NCI-H345 treated with DMSO at 0.1 percent for 48 hours (cell line): ENCODE results near the gene ZFHX3.

ENCODE experiments used
- DNase-seq: peaks from one replicate; lab custom pipeline; 2025; ENCODE audit not compliant: unreplicated experiment; lab: John Stamatoyannopoulos, UW

The ZFHX3 gene

DNA sequence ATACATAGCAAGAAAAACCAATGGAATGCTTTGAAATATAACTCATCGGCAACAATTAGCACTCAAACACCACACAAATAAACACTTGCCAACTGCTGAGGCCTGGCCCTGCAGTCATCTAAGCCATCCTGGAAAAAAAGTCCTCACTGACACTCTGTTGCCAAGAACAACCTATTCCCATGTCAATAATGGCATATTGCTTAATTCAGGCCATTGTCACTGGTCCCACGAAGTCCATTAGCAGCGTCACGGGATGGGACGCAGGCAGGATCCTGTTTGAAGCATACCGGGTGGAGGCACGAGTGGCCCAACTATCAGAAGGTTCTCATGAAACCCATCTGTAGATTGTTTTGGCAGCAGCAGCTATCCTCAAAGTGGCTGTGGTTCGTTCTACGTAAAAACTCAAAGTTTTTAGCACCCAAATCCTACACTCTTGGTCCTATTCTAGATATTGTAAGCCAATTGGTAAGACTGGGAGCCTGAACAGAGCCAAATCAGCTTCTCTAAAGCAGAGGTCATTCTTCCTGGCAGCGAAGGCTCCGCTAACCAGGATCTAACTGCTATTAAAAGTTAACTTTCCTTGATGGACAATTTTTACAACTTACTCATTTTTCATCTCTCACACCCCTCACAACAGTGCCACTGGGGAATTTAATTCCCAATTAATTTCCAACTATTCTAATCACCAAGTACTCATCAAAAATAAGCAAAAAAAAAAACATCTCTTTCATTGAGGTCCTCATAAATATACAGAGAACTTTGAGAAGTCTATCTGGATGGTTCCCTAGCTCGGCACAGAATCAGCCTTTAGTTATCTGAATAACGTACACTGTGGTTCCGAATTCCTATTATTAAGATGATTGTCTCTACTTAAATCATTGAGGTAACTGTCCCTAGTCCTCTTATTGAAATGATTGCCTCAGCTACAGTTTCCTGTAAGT lies 91.5 kb downstream of the ZFHX3 start:
- no peak for DNase-seq

DNA sequence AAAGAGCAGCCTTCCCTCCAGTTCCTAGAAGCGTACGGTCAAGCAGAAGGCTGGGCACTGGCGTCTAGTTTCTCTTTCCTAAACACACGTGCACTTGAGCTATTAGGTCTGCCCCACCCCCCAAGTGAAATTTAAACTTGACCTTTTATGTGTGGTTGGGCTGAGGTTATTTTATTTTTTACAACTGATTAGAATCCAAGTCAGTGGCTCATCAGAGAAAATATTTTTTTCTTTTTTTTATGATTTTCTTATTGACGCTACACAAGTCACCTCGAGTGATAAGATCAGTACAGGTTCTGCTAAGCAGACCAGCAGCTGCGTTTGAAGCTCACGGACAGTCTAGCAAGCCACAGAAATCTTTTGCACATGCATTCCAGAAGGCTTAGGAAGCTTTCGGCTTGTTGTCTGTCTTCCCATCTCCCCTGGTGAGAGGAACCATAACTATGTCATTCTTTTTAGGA lies 95.1 kb downstream of the ZFHX3 start:
- no peak for DNase-seq

DNA sequence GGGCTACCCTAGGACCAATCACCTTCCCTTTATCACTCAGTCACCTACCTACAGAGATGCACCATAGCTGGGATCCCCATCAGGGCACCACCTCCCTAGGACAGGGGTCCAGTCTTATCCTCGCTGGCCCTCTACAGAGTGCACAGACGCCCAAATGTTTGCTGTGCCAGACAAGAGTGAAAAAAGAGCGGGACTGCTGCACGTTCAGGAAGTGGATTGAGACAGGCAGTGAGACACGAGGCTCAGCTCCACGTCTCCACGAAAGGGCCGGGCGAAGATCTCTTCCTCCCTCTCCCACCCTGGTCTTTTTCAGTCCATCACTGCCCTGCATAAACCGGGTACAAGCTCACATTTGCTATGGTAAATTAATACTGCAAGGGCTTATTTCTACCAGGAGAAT lies 95.5 kb downstream of the ZFHX3 start:
- DNase-seq = no peak

DNA sequence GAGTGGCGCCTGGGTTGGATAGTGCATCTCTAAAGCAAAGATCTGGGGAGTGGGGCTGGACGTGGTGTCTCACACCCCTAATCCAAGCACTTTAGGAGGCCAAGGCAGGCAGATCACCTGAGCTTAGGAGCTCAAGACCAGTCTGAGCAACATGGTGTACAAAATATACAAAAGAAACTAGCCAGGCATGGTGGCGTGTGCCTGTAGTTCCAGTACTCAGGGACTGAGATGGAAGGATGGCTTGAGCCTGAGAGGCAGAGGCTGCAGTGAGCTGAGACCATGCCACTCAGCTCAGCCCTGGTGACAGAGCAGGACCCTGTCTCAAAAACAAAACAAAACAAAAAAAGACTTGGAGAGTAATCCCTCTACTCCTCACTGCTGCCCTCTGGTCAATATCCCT lies 96.0 kb downstream of the ZFHX3 start:
- DNase-seq = no peak

DNA sequence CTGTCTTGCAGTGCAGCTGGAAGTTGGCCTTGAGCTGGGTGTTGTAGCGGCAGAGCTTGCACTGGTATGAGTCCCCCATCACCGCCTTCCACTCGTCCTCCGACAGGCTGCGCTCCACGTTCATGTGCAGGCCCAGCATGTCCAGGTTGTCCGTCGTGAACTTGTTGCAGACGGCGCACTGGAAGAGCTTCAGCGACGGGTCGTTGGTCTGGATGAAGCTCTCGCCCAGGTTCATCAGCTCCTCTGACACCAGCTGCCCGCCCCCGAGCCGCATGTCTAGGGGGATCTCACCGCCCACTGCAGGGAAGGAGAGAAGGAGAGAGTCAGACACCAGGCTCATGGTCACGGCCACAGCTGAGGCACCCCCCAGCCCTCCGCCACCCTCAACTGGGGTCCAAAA lies 97.3 kb downstream of the ZFHX3 start:
- DNase-seq = no peak

DNA sequence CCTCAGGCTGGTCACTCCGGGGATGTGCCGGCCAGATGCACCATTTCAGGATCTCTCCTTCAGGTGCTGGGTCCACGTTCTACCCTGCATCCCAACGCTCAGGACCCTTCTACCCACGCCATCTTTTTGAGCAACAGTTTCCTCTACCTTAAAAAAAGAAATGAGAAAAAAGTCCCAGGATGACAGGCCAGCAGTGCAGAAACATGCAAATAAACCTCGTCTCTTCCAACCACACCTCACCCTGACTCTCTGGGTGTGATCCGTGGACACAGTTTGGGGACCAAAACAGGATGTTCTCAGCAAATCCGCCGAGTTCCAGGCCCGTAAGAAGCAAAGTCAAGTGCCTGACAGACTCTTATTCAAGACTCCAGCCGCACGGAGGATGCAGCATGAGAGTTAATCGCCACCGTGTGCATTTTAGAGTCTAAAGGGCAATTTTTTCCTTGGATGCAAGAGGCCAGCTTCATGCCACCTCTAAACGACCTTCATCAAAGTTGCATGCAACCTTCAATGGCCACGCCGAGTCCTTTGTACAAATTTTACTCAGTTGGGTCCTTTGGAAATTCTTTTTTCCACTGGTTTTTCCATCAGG lies 99.6 kb downstream of the ZFHX3 start:
- DNase-seq = no peak

DNA sequence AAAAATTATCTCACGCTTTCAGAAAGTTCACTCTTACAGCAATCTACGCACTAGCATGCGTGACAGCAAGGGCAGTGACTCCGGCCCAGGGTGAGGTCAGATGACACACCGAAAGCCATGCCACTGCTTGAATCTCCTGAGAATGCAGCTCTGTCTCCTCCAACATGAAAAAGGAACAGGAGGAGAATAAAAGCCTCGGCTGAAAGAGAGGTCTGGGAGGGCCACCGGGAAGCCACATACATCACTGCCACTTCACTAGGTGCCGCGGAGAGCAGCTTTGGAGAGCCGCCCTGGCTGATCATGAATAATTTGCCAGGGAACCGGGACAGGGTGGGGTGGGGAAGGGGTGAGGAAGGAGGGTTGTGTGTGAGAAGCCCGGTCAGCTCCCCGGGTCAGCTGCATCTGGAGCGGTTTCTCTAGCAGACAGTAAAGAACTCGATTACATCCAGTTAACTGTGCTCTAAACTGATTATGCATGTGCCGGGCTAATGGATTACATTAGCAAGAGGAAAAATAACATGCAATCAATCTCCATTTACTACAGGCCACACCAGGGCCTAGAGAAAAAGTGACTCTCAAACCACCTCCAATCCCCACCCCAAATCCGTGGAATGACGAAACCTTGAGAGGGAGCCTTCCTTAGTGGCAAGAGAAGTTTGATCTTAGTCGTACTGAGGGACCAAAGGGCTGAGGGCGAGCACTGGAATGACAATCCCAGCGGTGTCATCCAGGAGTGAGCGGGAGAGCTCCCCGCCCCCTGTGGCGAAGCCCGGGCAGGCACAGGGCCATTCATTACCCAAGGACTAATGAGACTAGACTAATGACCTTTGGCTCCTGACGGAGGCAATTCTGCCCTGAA lies 100.3 kb downstream of the ZFHX3 start:
- DNase-seq = no peak

DNA sequence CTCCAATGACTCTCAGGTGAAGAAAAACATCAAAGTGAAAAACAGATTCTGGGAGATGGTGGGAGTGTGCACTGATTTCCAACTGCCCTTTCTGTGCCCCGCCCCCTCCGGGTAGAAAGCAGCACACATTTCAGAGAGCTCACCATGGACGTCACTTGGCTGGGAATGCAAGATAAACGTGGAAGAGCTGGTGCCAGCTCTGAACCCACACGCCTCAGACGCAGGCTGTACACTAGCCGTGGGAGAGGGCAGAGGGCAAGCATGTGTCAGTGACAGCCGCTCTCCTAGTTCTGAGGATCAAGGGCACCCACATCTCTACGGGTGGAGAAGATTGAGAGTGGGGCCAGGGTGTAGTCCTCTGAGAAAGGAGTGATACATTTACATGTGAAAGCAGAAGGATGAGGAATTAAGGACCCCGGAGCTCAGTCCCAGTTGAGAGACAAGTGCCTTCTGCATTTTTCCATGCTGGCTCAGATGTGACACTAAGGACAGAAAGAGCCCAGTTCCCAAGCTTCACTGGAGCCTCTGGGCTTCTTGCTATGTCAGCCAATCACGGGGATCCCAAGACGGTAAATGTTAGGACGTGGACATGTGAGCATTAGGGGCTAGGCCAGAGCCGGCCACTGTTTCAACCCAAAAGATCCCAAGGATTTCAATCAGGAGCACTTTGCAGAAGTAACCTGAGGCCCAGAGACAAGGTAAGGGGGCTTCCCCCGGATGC lies 101.3 kb downstream of the ZFHX3 start:
- no peak for DNase-seq

DNA sequence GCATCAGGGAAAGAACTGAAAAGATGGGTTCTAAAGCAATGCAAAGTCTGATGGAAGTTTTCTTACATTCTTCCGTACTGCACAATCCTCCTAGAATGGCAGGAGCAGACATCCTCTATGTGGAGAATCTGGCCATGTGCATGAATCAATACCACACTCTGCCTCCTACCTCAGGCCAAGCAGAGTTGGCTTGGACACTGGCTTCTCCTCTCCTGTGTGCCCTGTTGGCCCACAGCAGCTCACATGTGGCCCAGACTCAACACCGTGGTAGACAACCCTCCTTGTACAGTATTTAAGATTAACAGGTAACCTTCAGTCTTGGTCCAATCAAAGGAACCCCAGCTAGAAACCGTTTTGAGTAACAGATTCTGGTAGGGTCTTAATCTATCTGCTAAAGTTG lies 101.9 kb downstream of the ZFHX3 start:
- no peak for DNase-seq

DNA sequence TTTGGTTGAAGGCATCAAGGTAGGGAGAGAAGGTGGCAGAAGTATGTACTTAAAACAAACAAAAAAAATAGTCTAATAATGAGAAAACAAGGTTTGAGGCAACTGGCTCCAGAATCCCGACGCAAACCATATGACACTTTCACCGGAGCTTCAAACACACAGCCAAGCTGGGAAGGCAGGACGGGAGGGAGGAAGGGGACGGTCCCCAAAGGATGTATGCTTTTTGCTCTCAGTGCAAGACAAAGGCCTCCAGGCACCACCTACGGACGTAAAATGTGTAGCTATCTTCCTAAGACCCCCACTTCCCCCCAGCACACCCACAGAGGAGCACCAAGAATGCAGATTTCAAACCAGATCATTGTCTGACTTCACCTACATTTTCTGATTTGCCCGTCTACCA lies 102.3 kb downstream of the ZFHX3 start:
- no peak for DNase-seq

DNA sequence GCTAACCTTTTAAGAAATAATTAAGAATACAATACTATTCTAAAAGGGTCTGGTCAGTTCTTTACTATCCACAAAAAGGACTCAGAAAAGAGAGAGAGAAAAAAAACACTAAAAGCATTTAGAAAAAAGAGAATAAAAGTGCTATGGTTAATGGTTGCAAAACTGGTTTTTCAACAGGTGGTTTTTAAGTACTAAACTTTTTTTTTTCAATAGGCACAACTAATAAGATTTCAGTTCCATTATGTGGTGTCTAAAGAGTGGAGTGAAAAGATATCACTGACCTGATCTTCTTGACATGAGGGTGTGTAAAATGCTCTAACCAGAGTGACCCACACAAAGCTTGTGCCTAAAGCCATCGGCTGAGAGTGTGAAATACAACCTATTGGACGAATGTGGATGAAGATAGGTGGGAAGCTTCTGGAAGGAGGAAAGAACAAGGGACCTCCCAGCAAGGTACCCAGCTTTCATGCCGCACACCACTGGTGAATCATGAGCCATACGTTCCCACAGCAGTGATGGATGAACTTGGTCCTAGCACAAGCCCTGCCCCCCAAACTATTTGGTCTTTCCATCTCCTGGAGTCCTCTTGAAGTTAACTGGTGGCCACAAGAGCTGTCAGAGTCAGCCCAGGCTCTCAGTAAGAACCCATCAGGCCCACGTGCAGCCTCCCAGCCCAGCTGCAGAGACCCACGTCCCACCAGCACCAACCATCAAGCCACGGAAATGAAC lies 103.0 kb downstream of the ZFHX3 start:
- no peak for DNase-seq

DNA sequence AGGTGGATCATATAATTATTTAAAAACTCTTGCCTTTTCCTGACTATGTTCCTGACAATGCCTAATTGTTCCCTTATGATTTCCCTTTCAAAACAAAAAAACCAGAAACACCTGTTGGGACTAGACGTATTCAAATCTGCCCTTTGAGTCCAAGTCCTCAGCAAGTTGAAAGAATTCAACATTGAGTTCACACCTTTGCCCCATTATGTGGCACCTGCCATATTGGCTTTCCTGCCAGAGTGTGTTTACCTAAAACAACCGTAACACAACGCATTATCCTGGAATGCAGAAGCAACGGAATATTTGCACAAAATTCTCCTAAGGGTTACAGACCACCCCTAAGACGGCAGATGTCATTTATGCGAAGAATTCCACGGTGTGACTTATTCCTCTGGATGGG lies 105.9 kb downstream of the ZFHX3 start:
- no peak for DNase-seq

DNA sequence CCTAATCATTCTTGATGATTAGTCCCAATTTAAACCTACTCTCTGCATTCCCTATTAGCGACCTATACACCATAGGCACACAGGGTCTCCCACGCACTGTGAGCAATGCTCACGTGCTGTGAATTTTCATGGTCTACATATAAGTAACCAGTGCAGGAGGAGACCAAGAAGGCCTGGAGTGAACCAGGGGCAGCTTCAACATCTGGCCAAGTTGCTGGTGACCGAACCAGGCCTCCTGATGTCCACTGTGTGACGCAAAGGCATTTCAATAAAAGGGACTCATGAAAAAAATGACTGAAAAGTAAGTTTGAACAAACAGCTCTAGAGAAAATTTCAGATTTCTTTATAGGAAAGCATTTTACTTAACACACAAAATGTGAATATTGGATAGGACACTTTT lies 107.0 kb downstream of the ZFHX3 start:
- no peak for DNase-seq

DNA sequence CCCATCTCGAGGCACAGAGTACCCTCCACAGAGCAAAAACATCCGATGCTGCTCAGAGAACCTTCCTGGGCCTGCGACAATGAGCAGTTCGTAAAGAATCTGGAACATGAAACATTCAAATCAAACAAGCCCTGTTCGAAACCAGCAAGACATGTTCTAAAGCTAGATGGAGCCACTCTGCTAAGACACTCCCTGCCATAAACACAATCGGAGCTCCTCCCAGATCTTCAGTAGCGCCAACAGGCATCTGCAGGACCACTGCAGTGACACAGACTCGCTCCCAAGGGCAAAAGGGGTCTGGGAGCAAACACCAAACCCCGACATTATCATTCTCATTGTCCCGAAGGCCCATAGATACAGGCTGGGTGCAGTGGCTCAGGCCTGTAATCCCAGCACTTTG lies 108.7 kb downstream of the ZFHX3 start:
- no peak for DNase-seq

DNA sequence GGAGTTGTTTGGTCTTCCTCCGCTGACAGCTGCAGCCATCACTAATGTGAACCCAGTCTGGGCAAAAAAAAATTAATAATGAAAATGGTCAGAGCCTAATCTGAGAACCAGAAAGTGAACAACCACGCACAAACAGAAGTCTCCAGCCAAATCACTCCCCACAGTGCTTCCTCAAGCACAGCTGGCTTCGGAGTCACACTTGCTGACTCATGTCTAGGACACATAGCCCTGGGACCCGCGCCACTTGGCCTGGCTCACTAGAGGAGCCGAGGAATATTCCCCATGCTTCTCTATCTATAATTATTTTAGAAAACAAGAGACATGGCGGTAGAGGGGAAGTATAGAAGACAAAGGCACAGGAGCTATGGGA lies 109.1 kb downstream of the ZFHX3 start:
- no peak for DNase-seq

DNA sequence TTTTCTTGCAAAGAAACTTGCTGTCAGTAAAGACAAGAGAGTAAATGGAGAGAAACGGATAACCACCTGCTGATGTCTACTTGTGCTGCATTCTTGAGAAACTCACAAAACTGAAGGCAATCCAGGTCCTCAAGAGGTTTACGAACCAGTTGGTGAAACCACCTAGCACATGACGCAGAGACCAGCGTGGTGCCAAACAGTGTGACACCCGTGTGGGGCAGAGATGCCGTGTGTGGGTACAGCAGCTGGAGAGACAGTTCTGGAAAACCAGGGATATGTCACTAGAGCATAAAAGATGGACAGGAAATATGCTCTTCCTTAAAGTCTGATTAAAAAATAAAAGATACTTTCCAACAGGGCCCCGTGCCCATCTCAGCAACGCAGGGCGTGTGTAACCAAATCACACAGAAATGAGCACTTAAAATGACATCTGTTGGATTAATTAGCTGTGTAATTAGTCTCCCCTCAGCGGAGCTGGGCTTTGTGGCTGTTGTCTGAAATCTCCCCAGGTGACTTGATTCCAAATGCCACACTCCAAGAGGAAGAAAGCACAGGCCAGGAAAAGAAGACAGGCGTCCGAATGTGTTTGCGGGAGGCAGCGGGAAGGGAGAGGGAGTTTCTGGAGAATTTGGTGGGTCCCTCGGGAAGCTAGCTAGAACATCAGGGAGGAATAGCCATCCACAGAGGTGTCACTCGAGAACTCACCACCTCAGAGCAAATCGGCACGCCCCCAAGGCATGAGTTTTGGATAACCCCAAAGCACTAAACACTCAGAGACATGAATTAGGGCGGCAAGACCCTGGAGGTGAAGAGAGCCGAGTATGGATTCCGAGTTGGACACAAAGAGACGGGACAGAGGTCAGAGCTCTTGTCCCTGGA lies 109.8 kb downstream of the ZFHX3 start:
- DNase-seq = no peak

DNA sequence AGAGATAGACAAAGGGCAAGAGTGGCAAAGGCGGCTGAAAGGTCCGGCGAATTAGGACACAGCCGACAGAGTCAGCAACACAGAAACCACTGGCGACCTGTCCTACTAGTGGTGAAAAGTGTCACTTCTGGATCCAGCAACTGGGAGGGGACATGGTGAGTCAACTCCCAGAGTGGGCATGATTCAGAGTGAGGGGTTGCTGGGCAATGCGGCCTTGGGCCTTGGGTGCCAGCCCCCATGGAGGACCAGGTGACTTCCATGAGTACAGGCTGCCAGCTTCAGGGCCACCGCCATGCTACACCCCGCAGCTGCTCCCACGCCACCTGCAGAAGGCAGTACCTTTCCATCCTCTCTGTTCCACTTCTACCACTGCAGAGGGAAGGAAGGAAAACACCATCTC lies 110.6 kb downstream of the ZFHX3 start:
- no peak for DNase-seq

DNA sequence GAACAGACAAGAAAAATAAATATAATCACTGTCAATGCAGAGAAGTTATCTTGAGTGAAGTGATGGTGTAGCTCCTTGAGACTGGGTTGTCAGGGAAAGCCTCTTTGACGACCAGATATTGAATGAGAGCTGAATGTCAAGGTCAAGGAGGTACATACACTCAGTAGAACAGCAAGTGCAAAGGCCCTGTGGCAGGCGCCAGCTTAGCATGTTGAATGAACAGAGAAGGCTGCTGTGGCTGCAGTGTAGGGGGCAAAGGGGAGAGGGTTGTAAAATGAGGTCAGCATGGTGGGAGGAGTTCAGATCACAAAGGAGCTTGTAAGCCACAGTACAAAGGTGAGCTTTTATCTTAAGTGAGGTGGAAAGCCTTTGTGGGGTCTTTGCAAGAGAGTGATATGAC lies 111.5 kb downstream of the ZFHX3 start:
- DNase-seq = no peak

DNA sequence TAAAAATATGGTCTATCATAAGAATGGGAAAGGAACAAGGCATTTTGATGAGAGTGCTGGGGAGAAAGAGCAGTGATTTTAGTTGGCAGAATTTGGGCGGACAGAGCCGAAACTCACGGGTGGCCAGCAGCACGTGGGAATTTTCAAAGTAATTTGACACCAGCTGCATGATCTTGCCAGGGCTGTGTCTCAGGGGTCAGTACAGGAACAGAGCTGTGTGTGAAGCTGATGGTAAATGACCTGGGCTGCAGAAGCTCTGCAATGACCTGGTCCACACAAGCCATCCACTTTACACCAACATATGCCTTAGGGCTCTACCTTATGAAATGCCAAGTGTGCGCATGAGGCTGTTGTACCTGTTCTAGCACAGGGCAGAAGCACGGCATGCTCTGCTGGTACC lies 112.0 kb downstream of the ZFHX3 start:
- DNase-seq = no peak
